Smooth muscle cell (in vitro differentiated cells): ENCODE measurements around the gene SPAG9. TPM values are rescaled to one million over a fixed set of nuclear protein-coding genes. Genes with fewer than 3 reads are reported as not detected.

Experiments
- DNase-seq: peaks from one replicate; lab custom pipeline; 2025; ENCODE audit not compliant: unreplicated experiment; lab: John Stamatoyannopoulos, UW
- H2AFZ ChIP-seq: fragments of 200-600 bp; sonication (generic); 2 replicates; pipeline ENCODE4 v1.6.0; 2016; ENCODE audit warnings: antibody characterized with exemption, low read depth, mild to moderate bottlenecking
- H3F3A ChIP-seq: fragments of 200-600 bp; sonication (generic); 2 replicates; pipeline ENCODE4 v1.6.0; 2017; ENCODE audit warnings: antibody characterized with exemption, low read depth
- H3K27ac ChIP-seq: fragments of 200-600 bp; sonication (generic); 2 replicates; pipeline ENCODE4 v1.5.1; 2016; ENCODE audit warnings: low read depth, mild to moderate bottlenecking
- H3K27me3 ChIP-seq: fragments of 200-600 bp; sonication (generic); 2 replicates; pipeline ENCODE4 v1.6.1; 2016; ENCODE audit warnings: low read depth, mild to moderate bottlenecking
- H3K36me3 ChIP-seq: fragments of 200-600 bp; sonication (generic); 2 replicates; pipeline ENCODE4 v1.5.1; 2016; ENCODE audit warnings: low read depth
- H3K4me1 ChIP-seq: fragments of 200-600 bp; sonication (generic); 2 replicates; pipeline ENCODE4 v1.5.1; 2016; ENCODE audit warnings: low read depth
- H3K4me2 ChIP-seq: fragments of 200-600 bp; sonication (generic); 2 replicates; pipeline ENCODE4 v1.6.0; 2016; ENCODE audit warnings: mild to moderate bottlenecking
- H3K4me3 ChIP-seq: fragments of 200-600 bp; sonication (generic); 2 replicates; pipeline ENCODE4 v1.5.1; 2016; ENCODE audit warnings: mild to moderate bottlenecking
- H3K79me2 ChIP-seq: fragments of 200-600 bp; sonication (generic); 2 replicates; pipeline ENCODE4 v1.6.0; 2016; ENCODE audit warnings: low read depth, mild to moderate bottlenecking
- H3K9ac ChIP-seq: fragments of 200-600 bp; sonication (generic); 2 replicates; pipeline ENCODE4 v1.6.0; 2016; ENCODE audit warnings: low read depth
- H3K9me3 ChIP-seq: fragments of 200-600 bp; sonication (generic); replicated peaks from 2 replicates; pipeline ENCODE4 v1.5.1; 2016; ENCODE audit warnings: low read depth
- H4K20me1 ChIP-seq: fragments of 200-600 bp; sonication (generic); 2 replicates; pipeline ENCODE4 v1.6.0; 2016; ENCODE audit warnings: low read depth
- WGBS: methylation state at CpG from one replicate; pipeline ENCODE4 v1.1.7; 2016; ENCODE audit warnings: low lambda C conversion rate; 5-methylcytosine and 5-hydroxymethylcytosine counted together
- polyA plus RNA-seq: library from polyadenylated mRNA; unstranded; fragments of >200 nt; fragmentation: Nextera tagmentation; extraction: Ambion mirVana; gene quantifications from 2 replicates; pipeline ENCODE4 v1.2.1, GENCODE V29; 2016
- total RNA-seq: library from RNA; depleted of rRNA; stranded (reverse); fragments of >200 nt; gene quantifications from 2 replicates; pipeline ENCODE4 v1.2.3, GENCODE V29; 2014
- TF ChIP-seq, protein P1 (sequence below): fragments of 200-600 bp; sonication (generic); IDR thresholded peaks from 2 replicates; pipeline ENCODE4 v1.5.1; 2017; ENCODE audit warnings: borderline replicate concordance, mild to moderate bottlenecking, antibody characterized with exemption; ENCODE audit not compliant: insufficient read depth, poor library complexity, severe bottlenecking

Gene SPAG9
- total and polyA plus RNA-seq, 2 experiments from 2014 or later, result 29.1 to 64.8 TPM

DNA sequence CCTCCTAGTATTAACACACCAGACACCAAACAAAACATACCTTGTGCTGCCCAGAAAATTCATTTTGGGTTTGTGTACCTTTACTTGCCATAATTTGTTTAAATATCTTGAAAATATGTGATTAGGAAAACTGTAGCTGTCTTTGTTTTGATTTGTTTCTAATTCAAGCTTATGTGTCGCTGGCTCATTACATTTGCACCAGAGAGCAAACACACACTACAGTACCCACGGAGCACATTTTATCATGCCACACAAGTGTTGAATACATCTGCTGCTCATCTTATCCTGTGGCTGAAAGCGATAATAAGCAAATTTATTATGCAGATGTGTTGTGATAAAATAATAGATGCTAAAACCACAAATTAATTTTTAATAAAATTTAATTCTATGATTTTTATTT is 63.1 kb downstream of the SPAG9 start:
- Histone ChIP-seq H3K9me3 (no peaks in the 10 kb centered on the region), H3K36me3 (no peaks in the 10 kb centered on the region), H3K4me1 (peaks cover 23% of the 10 kb centered on the region), H3K4me3 (peak overlapping the region; percentile 0), H2AFZ (no peak overlapping the region), H3K79me2 (peaks cover 47% of the 10 kb centered on the region), H3K27me3 (no peaks in the 10 kb centered on the region), H4K20me1 (no peaks in the 10 kb centered on the region), H3F3A (peaks cover 28% of the 10 kb centered on the region), H3K9ac (peak overlapping the region; percentile 71), H3K4me2 (peak overlapping the region; percentile 61), H3K27ac (peak overlapping the region; percentile 89)
- 70% methylated on average over 3 of the region's 3 CpGs for WGBS
- no peak for DNase-seq
- TF ChIP-seq, protein P1, sequence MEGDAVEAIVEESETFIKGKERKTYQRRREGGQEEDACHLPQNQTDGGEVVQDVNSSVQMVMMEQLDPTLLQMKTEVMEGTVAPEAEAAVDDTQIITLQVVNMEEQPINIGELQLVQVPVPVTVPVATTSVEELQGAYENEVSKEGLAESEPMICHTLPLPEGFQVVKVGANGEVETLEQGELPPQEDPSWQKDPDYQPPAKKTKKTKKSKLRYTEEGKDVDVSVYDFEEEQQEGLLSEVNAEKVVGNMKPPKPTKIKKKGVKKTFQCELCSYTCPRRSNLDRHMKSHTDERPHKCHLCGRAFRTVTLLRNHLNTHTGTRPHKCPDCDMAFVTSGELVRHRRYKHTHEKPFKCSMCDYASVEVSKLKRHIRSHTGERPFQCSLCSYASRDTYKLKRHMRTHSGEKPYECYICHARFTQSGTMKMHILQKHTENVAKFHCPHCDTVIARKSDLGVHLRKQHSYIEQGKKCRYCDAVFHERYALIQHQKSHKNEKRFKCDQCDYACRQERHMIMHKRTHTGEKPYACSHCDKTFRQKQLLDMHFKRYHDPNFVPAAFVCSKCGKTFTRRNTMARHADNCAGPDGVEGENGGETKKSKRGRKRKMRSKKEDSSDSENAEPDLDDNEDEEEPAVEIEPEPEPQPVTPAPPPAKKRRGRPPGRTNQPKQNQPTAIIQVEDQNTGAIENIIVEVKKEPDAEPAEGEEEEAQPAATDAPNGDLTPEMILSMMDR, result no peak

DNA sequence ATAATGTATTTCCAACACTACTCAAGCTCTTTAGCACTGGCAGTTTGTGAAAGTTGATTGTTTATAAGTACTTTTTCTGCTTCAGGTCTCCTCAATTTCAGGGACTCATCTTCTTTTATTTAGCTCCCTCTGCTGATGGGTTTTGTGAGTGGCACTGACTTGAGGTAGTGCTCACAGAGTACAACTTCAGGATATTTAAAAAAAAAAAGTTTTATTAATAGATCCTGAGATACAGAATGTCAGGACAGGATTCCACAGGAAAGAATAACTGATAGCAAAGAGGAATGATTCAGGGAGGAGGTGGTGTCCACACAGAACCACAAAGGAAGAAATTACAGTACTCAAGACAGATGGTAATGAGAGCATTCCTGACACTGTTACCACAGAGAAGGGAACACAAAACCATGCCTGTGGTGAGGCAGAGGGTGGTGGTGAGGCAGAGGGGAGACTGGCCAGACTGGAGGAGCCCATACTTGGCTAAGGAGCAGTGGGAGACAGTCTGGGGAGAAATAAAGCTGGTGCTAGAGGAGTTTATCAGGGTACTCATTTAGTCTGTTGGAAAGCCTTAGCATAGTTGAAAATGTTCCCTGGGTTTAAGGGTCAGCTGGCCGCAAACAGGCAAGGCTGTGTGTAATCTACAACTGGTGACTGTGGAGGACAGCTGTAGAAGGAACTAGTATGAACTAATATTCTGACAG is 63.7 kb downstream of the SPAG9 start:
- WGBS, result 38% methylated on average over 1 of the region's 1 CpG
- H3K36me3 ChIP-seq, result no peaks in the 10 kb centered on the region
- TF ChIP-seq, protein P1, result peak; percentile 61
- DNase-seq, result no peak
- H3K9ac ChIP-seq, result peak overlapping the region; percentile 71
- H2AFZ ChIP-seq, result no peak overlapping the region
- H4K20me1 ChIP-seq, result no peaks in the 10 kb centered on the region
- peak overlapping the region; percentile 89 for H3K27ac ChIP-seq
- H3K27me3 ChIP-seq, result no peaks in the 10 kb centered on the region
- peaks cover 23% of the 10 kb centered on the region for H3K4me1 ChIP-seq
- H3K4me3 ChIP-seq, result peak overlapping the region; percentile 0
- peaks cover 28% of the 10 kb centered on the region for H3F3A ChIP-seq
- no peaks in the 10 kb centered on the region for H3K9me3 ChIP-seq
- peak overlapping the region; percentile 79 for H3K4me2 ChIP-seq
- peaks cover 45% of the 10 kb centered on the region for H3K79me2 ChIP-seq

DNA sequence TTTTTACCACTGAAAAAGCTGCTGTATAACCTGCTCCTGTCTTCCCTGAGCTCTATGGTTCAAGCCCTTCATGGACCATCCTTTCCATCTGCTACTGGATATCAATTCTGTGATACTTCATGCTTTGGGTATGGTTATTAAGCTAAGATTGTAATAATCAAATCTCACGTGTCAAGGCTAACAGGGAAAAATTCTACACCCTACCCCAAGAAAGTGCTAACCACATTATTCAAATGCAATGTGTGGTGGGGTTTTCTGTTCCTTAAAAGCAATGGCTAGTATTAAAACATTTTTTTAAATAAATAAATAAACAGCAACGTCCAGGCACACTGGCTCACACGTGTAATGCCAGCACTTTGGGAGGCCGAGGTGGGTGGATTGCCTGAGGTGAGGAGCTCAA is 65.9 kb downstream of the SPAG9 start:
- no peak for DNase-seq
- no peak overlapping the region for H3K27ac ChIP-seq
- no peaks in the 10 kb centered on the region for H3K36me3 ChIP-seq
- TF ChIP-seq, protein P1, result no peak
- H3F3A ChIP-seq, result peaks cover 28% of the 10 kb centered on the region
- H3K27me3 ChIP-seq, result no peaks in the 10 kb centered on the region
- peaks cover 36% of the 10 kb centered on the region for H3K79me2 ChIP-seq
- H2AFZ ChIP-seq, result no peak overlapping the region
- H3K4me3 ChIP-seq, result no peak overlapping the region
- no peak overlapping the region for H3K4me2 ChIP-seq
- no peaks in the 10 kb centered on the region for H4K20me1 ChIP-seq
- WGBS, result 94% methylated on average over 4 of the region's 4 CpGs
- H3K4me1 ChIP-seq, result peaks cover 23% of the 10 kb centered on the region
- no peaks in the 10 kb centered on the region for H3K9me3 ChIP-seq
- no peak overlapping the region for H3K9ac ChIP-seq

DNA sequence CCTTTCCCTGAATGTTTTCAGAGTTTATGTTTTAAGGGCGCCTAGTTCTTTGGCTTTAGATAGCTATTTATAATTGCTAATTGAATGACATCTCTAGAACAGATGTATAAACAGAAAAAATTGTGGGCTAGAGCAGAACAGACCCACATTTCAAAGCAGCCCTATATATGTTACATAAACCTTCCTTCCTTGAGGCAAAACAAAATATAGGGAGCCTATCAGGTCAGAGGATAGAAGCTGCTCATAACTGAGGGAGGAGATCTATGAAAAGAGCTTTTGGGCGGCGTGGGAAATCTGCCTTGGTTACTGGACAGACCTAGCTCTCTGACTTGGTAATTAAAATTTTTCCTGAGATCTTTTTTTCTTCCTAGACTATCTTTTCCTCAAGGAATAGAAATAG is 68.4 kb downstream of the SPAG9 start:
- 97% methylated on average over 3 of the region's 3 CpGs for WGBS
- Histone ChIP-seq H3K4me2 (no peak overlapping the region), H3K79me2 (peaks cover 46% of the 10 kb centered on the region)

More for the DNA sequence above, 68.4 kb downstream of the SPAG9 start:
- Histone ChIP-seq H3K27ac (no peak overlapping the region), H3K4me1 (peaks cover 32% of the 10 kb centered on the region), H3K27me3 (no peaks in the 10 kb centered on the region), H3K4me3 (no peak overlapping the region), H3K9me3 (no peaks in the 10 kb centered on the region), H2AFZ (no peak overlapping the region), H4K20me1 (no peaks in the 10 kb centered on the region), H3F3A (peaks cover 23% of the 10 kb centered on the region), H3K9ac (no peak overlapping the region), H3K36me3 (no peaks in the 10 kb centered on the region)
- DNase-seq, result no peak
- TF ChIP-seq, protein P1, result no peak
